HT-29 (cell line): ENCODE results near the gene CMBL. TPM values are rescaled to one million over a fixed set of nuclear protein-coding genes. Genes with fewer than 3 reads are reported as not detected.

Source experiments
- DNase-seq: peaks from one replicate; pipeline ENCODE4 v3.0.0-alpha.2; 2015; ENCODE audit warnings: low spot score
- total RNA-seq: library from RNA; depleted of rRNA; stranded (reverse); fragments of >200 nt; shearing (Covaris generic); gene quantifications from 2 replicates; pipeline ENCODE4 v1.2.3, GENCODE V29; 2014

CMBL gene
- total RNA-seq, 1 experiment from 2014 or later = 12.9 TPM

GRCh38 chr5:10333154-10334006, 25.7 kb upstream of the CMBL start:
- peak; percentile 34 for DNase-seq

- no peak for DNase-seq
Measured at GRCh38 chr5:10332301-10332700, 24.6 kb upstream of the CMBL start.

GRCh38 chr5:10331341-10331796, 23.7 kb upstream of the CMBL start:
- DNase-seq = peak; percentile 49

GRCh38 chr5:10330511-10331230, 23.0 kb upstream of the CMBL start:
- no peak for DNase-seq

GRCh38 chr5:10329820-10330481, 22.2 kb upstream of the CMBL start:
- DNase-seq = no peak

GRCh38 chr5:10329446-10329819, 21.7 kb upstream of the CMBL start:
- DNase-seq = no peak

- DNase-seq = no peak
Measured at GRCh38 chr5:10328323-10328722, 20.6 kb upstream of the CMBL start.

GRCh38 chr5:10324518-10325370, 17.0 kb upstream of the CMBL start:
- DNase-seq = no peak

GRCh38 chr5:10323588-10324488, 16.1 kb upstream of the CMBL start:
- no peak for DNase-seq

- DNase-seq = no peak
Measured at GRCh38 chr5:10321882-10322281, 14.2 kb upstream of the CMBL start.

GRCh38 chr5:10320793-10321192, 13.1 kb upstream of the CMBL start:
- DNase-seq = no peak

- no peak for DNase-seq
Measured at GRCh38 chr5:10319202-10319851, 11.6 kb upstream of the CMBL start.

GRCh38 chr5:10317825-10318682, 10.4 kb upstream of the CMBL start:
- DNase-seq = peak; percentile 36

GRCh38 chr5:10315824-10316509, 8.3 kb upstream of the CMBL start:
- DNase-seq = no peak

GRCh38 chr5:10315201-10315600, 7.5 kb upstream of the CMBL start:
- no peak for DNase-seq

GRCh38 chr5:10311595-10312425, 4.1 kb upstream of the CMBL start:
- DNase-seq = no peak
